Activated naive CD4-positive, alpha-beta T cell treated with anti-CD3 and anti-CD28 coated beads, Interleukin-2, amount 10 ng/mL, durations not matched to agents 7 days and 5 days (primary cell): ENCODE measurements around the gene SLC38A1.
"Not testable (repeated sequence)": the region's sequence is repeated elsewhere in the genome, so short reads cannot be mapped to it uniquely, and the experiment has no call there.

Experiments
- CTCF ChIA-PET: fragments of 350-600 bp; sonication (Branson Sonifier 250); formaldehyde crosslinking; loops from one replicate; lab custom pipeline; 2021; ENCODE audit warnings: antibody characterized with exemption; lab: Charles Lee
- DNase-seq: peaks from one replicate; pipeline ENCODE4 v3.0.0-alpha.2; 2020
- H3K27ac Mint-ChIP-seq: one replicate; pipeline ENCODE4 v1.8.0; 2021; ENCODE audit warnings: mild to moderate bottlenecking, moderate library complexity, mixed read lengths
- H3K27me3 Mint-ChIP-seq: one replicate; pipeline ENCODE4 v1.8.0; 2021; ENCODE audit warnings: mild to moderate bottlenecking, mixed read lengths
- H3K36me3 Mint-ChIP-seq: one replicate; pipeline ENCODE4 v1.8.0; 2021; ENCODE audit warnings: mixed read lengths
- H3K4me1 Mint-ChIP-seq: one replicate; pipeline ENCODE4 v1.8.0; 2021; ENCODE audit warnings: mixed read lengths
- H3K4me3 Mint-ChIP-seq: one replicate; pipeline ENCODE4 v1.8.0; 2021; ENCODE audit warnings: mild to moderate bottlenecking, moderate library complexity, mixed read lengths
- H3K9me3 Mint-ChIP-seq: one replicate; pipeline ENCODE4 v1.8.0; 2021; ENCODE audit warnings: mixed read lengths

Gene SLC38A1

GRCh38 chr12:46260124-46260912 lies 8.5 kb downstream of the SLC38A1 start:
- peaks cover 54% of the 10 kb centered on the region for H3K36me3 Mint-ChIP-seq
- peaks cover 2% of the 10 kb centered on the region for H3K9me3 Mint-ChIP-seq
- no peak overlapping the region for H3K27ac Mint-ChIP-seq
- no peak overlapping the region for H3K4me3 Mint-ChIP-seq
- H3K27me3 Mint-ChIP-seq = no peaks in the 10 kb centered on the region
- CTCF ChIA-PET = no interaction called here
- H3K4me1 Mint-ChIP-seq = peaks cover 43% of the 10 kb centered on the region
- DNase-seq = no peak

GRCh38 chr12:46259713-46260112 lies 9.1 kb downstream of the SLC38A1 start:
- no peaks in the 10 kb centered on the region for H3K27me3 Mint-ChIP-seq
- peaks cover 59% of the 10 kb centered on the region for H3K36me3 Mint-ChIP-seq
- CTCF ChIA-PET = no interaction called here
- H3K4me3 Mint-ChIP-seq = no peak overlapping the region
- no peak overlapping the region for H3K27ac Mint-ChIP-seq
- H3K9me3 Mint-ChIP-seq = peaks cover 2% of the 10 kb centered on the region
- no peak for DNase-seq
- peaks cover 44% of the 10 kb centered on the region for H3K4me1 Mint-ChIP-seq

DNA sequence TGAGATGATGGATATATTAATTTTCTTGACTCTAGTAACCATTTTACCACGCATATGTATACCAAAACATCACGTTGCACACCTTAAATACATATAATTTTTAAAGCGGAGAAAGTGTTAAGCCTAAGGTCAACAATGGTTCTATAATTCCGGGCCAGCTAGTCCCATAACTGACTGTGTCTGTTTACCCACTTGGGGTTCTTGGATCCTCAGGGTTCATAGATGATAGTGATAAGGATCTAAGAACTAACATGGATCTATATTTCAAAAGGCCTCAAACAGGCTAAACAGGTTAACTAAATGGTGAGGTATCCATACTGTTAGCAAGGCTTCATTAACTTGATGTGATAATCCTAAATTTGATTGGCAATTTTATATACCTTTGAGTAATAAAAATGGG lies 9.8 kb downstream of the SLC38A1 start:
- CTCF ChIA-PET = no interaction called here
- Mint-ChIP-seq H3K36me3 (peaks cover 64% of the 10 kb centered on the region), H3K27me3 (no peaks in the 10 kb centered on the region), H3K4me1 (peaks cover 48% of the 10 kb centered on the region), H3K27ac (no peak overlapping the region), H3K9me3 (peaks cover 2% of the 10 kb centered on the region), H3K4me3 (no peak overlapping the region)
- no peak for DNase-seq

DNA sequence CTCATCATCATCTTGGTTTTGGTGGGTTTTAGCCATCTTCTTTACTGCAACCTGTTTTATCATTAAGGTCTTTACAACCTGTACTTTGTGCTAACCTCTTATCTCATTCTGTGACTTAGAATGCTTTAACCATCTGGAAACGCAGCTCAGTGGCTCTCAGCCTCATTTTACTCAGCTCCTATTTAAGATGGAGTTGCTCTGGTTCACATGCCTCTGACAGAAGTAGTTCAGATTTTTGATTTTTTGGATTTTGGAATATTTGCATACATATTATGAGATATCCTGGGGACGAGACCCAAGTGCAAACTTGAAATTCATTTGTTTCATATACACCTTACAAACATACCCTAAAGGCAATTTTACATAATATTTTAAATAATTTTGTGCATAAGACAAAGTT lies 10.7 kb downstream of the SLC38A1 start:
- Mint-ChIP-seq H3K27ac (no peak overlapping the region), H3K4me3 (no peak overlapping the region), H3K27me3 (no peaks in the 10 kb centered on the region), H3K4me1 (peaks cover 44% of the 10 kb centered on the region), H3K9me3 (peaks cover 2% of the 10 kb centered on the region), H3K36me3 (peaks cover 66% of the 10 kb centered on the region)
- CTCF ChIA-PET = no interaction called here
- DNase-seq = no peak

GRCh38 chr12:46256942-46257341 lies 11.9 kb downstream of the SLC38A1 start:
- Mint-ChIP-seq H3K36me3 (peaks cover 69% of the 10 kb centered on the region), H3K4me3 (no peak overlapping the region), H3K9me3 (peaks cover 4% of the 10 kb centered on the region), H3K4me1 (peaks cover 44% of the 10 kb centered on the region), H3K27me3 (no peaks in the 10 kb centered on the region), H3K27ac (no peak overlapping the region)
- DNase-seq = no peak
- CTCF ChIA-PET = no interaction called here

- Mint-ChIP-seq H3K27me3 (no peaks in the 10 kb centered on the region), H3K4me3 (no peak overlapping the region), H3K4me1 (peaks cover 71% of the 10 kb centered on the region), H3K9me3 (peaks cover 29% of the 10 kb centered on the region), H3K36me3 (peaks cover 91% of the 10 kb centered on the region), H3K27ac (no peak overlapping the region)
- CTCF ChIA-PET = no interaction called here
- DNase-seq = no peak
Measured at GRCh38 chr12:46253544-46254162, 15.2 kb downstream of the SLC38A1 start.

- DNase-seq, CTCF ChIA-PET, H3K4me3 Mint-ChIP-seq, H3K27me3 Mint-ChIP-seq: not testable (repeated sequence)
- Mint-ChIP-seq H3K27ac (peak overlapping the region; percentile 35), H3K9me3 (peaks cover 45% of the 10 kb centered on the region), H3K36me3 (peaks cover 94% of the 10 kb centered on the region), H3K4me1 (peaks cover 75% of the 10 kb centered on the region)
Measured at GRCh38 chr12:46251994-46252393, 16.8 kb downstream of the SLC38A1 start.

DNA sequence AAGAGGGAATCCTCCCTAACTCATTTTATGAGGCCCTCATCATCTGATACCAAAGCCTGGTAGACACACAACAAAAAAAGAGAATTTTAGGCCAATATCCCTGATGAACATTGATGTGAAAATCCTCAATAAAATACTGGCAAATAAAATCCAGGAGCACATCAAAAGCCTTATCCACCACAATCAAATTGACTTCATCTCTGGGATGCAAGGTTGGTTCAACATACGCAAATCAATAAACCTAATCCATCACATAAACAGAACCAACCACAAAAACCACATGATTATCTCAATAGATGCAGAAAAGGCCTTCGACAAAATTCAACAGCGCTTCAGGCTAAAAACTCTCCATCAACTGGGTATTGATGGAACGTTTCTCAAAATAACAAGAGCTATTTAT lies 18.9 kb downstream of the SLC38A1 start:
- CTCF ChIA-PET, H3K27me3 Mint-ChIP-seq, H3K27ac Mint-ChIP-seq, DNase-seq, H3K4me3 Mint-ChIP-seq: not testable (repeated sequence)
- Mint-ChIP-seq H3K9me3 (peaks cover 45% of the 10 kb centered on the region), H3K4me1 (peaks cover 80% of the 10 kb centered on the region), H3K36me3 (peaks cover 95% of the 10 kb centered on the region)

- Mint-ChIP-seq H3K9me3 (peaks cover 40% of the 10 kb centered on the region), H3K36me3 (peaks cover 88% of the 10 kb centered on the region), H3K4me3 (no peak overlapping the region), H3K27me3 (no peaks in the 10 kb centered on the region), H3K4me1 (peaks cover 82% of the 10 kb centered on the region), H3K27ac (peak overlapping the region; percentile 64)
- CTCF ChIA-PET = no interaction called here
- DNase-seq = no peak
Measured at GRCh38 chr12:46246021-46246700, 22.7 kb downstream of the SLC38A1 start.

DNA sequence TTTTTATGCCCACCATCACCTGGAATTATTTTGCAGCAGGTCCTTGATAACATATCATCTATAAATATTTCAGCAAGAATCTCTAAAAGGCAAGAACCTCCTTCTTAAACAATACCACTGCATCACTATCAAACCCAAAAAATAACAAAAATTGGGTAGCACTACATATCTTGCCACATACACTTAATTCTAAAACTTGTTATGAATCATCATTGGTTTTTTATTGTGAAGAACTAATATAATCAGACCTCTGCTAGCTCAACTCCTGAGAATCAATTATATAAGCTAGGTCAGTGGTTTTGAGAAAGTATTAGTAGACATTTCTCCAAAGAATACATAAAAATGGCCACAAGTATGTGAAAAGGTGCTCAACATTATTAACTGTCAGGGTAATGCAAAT lies 23.8 kb downstream of the SLC38A1 start:
- Mint-ChIP-seq H3K4me1 (peaks cover 73% of the 10 kb centered on the region), H3K9me3 (peaks cover 29% of the 10 kb centered on the region), H3K27ac (peak overlapping the region; percentile 58), H3K27me3 (no peaks in the 10 kb centered on the region), H3K4me3 (no peak overlapping the region), H3K36me3 (peaks cover 88% of the 10 kb centered on the region)
- CTCF ChIA-PET = no interaction called here
- no peak for DNase-seq

- CTCF ChIA-PET = no interaction called here
- DNase-seq = no peak
- H3K4me1 Mint-ChIP-seq = peaks cover 67% of the 10 kb centered on the region
- H3K27ac Mint-ChIP-seq = no peak overlapping the region
- no peaks in the 10 kb centered on the region for H3K27me3 Mint-ChIP-seq
- peaks cover 87% of the 10 kb centered on the region for H3K36me3 Mint-ChIP-seq
- H3K9me3 Mint-ChIP-seq = peaks cover 25% of the 10 kb centered on the region
- H3K4me3 Mint-ChIP-seq = no peak overlapping the region
Measured at GRCh38 chr12:46244273-46244915, 24.4 kb downstream of the SLC38A1 start.

DNA sequence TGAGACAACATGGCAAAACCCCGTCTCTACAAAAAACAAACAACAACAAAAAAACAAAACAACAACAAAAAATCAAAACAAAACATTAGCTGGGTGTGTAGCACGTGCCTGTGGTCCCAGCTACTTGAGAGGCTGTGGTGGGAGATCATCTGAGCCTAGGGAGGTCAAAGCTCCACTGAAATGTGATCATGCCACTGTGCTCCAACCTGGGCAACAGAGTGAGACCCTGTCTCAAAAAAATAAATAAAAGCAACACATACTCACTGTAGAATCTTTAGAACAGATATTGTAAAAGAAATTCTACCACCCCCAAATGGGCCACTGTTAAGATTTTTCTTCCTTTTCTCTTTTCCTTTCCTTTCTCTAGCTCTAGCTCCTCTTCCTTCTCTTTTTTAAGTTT lies 26.3 kb downstream of the SLC38A1 start:
- H3K9me3 Mint-ChIP-seq = peaks cover 10% of the 10 kb centered on the region
- H3K4me1 Mint-ChIP-seq = peaks cover 54% of the 10 kb centered on the region
- H3K4me3 Mint-ChIP-seq = no peak overlapping the region
- CTCF ChIA-PET = no interaction called here
- no peak for DNase-seq
- H3K27me3 Mint-ChIP-seq = no peaks in the 10 kb centered on the region
- peaks cover 83% of the 10 kb centered on the region for H3K36me3 Mint-ChIP-seq
- H3K27ac Mint-ChIP-seq = no peak overlapping the region

- peaks cover 4% of the 10 kb centered on the region for H3K9me3 Mint-ChIP-seq
- H3K27ac Mint-ChIP-seq = no peak overlapping the region
- no peaks in the 10 kb centered on the region for H3K27me3 Mint-ChIP-seq
- H3K4me1 Mint-ChIP-seq = peaks cover 44% of the 10 kb centered on the region
- no peak for DNase-seq
- CTCF ChIA-PET = interaction anchor here (1.0 kb wide), 1 partner anchor 26 kb away, joined by 4 read pairs; no protein-coding TSS in a partner anchor
- no peak overlapping the region for H3K4me3 Mint-ChIP-seq
- peaks cover 85% of the 10 kb centered on the region for H3K36me3 Mint-ChIP-seq
Measured at GRCh38 chr12:46240436-46240835, 28.4 kb downstream of the SLC38A1 start.

DNA sequence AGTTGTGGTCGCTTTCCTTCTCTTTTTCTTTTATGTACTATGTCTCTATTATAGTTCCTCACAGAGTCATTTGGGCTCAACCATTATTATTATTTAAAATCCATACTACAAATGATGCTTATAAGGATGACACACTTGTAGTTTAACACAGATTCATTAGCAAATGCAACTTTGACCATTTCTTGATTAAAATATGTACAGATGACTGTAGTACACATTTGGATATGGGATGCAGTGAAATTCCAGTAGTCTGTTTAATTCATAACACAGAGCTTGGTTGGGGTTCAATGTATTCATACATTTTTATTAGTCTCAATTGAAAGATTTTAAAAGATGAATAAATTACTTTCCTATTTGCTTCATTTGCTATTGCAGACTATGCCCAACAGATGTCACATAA lies 30.0 kb downstream of the SLC38A1 start:
- Mint-ChIP-seq H3K9me3 (peaks cover under 1% of the 10 kb centered on the region), H3K27me3 (no peaks in the 10 kb centered on the region), H3K27ac (no peak overlapping the region), H3K36me3 (peaks cover 86% of the 10 kb centered on the region), H3K4me1 (peaks cover 45% of the 10 kb centered on the region), H3K4me3 (no peak overlapping the region)
- DNase-seq = no peak
- CTCF ChIA-PET = no interaction called here
